Amygdala (tissue), 56 donors: ENCODE measurements around the gene FITM2.
"Not testable (repeated sequence)": the region's sequence is repeated elsewhere in the genome, so short reads cannot be mapped to it uniquely, and the experiment has no call there.

Source experiments
- DNase-seq, 56 donors: peaks; one replicate each; lab custom pipeline; 2025; lab: John Stamatoyannopoulos, UW

FITM2 gene, protein sequence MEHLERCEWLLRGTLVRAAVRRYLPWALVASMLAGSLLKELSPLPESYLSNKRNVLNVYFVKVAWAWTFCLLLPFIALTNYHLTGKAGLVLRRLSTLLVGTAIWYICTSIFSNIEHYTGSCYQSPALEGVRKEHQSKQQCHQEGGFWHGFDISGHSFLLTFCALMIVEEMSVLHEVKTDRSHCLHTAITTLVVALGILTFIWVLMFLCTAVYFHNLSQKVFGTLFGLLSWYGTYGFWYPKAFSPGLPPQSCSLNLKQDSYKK

DNA sequence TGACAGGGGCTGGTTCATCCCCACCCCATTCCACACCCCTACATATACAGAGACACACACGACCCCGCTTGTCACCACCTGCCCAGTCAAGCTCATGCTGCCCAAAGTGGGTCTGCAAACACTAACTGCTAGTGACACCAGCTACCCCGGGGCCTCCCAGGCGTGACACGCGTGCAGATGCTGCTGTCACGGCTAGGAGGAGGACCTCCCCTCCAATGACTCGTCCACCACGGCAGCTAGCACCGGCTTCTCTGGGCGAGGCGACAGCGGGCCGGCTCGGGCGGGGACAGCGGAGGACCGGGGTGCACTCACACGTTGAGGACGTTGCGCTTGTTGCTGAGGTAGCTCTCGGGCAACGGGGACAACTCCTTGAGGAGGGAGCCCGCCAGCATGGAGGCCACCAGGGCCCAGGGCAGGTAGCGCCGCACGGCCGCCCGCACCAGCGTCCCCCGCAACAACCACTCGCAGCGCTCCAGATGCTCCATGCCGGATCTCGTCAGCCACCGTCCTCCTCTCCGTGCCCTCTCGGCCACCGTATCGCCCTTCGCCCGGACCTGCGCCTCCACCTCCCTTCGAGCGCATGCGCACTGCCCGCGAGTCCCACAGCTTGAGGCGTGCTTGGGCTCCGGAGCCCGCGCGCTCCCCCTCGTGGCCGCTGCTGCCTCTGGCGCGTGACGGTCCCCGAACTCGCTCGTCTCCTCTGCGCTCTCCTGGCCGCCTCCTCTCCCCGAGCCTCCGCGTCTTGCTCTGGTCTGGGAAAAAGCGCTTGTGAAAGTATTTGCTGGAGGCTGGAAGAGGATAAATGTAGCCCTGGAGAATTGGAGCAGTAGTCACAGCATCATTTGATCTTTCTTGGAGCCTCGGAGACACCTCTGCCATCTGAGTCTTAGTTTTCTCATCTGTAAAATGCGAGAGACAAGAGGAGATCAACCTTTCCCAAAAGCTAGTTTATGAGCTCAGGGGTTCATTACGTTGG, at the start of gene FITM2:
Gene FITM2 (minus strand): TSS at position 539 of the 976 bp plus-strand sequence. CDS start 54 bp downstream, at position 485.
- peak; percentile 73 to 99 (median 92) for DNase-seq

DNA sequence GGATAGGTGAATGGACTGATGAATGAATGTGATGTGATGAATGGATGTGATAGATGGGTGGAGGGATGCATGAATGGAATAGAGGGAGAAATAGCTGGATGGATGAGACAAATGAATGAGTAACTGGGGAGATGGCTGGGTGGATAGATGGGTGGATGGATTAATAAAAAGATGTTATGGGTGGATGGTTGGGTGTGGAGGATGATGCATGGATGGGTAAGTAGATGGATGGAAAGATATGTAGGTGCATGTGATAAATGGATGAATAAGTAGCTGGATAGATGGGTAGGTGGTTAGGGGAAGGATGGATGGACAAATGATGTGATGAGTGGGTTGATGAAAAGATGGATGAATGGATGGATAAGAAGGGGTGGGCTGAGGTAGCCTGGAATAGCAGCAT, 49.2 kb upstream of the FITM2 start:
- DNase-seq, result no peak

DNA sequence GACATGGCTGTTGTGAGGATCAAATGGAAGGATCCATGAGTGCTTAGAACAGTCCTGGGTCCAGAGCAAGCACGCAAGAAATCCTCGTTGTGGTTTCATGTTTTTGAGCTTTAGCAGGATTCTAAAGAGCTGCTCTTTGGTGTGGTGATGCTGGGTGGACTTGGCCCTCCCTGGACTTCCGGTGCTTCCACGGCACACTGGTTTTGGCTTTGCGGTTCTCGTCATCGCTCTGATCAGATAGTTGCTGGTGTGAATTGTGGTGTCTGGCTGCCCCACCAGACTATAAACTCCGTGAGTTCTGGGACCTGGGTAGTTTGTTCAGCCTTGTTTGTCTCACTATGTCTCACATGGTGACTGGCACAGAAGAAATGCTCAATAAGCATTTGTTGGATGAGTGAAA, 47.8 kb upstream of the FITM2 start:
- no peak for DNase-seq

DNA sequence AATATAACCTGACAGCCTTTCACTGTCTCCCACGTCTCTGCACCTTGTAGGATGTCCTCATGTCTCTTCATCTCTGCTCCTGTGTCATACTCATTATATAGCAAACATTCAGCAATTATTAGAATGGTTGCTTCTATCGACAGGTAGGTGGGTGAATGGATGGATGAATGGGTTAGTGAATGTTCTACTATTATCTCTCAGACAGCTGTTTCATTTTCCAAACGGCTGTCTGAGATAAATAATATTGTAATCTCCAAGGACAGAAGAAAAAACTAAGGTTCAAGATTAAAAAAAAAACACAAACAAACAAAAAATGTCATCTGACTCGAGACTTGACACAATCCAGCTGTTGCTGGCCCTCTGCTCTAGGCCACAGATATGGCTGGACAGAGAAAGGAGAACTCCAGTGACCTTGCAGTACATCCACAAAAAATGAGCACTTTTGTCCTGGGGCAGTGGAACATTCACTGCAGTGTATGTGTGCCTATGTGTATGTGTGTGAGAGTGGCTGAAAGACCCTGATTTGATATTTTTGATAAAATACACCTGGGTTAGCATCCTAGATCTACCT, 46.6 kb upstream of the FITM2 start:
- DNase-seq, result no peak

DNA sequence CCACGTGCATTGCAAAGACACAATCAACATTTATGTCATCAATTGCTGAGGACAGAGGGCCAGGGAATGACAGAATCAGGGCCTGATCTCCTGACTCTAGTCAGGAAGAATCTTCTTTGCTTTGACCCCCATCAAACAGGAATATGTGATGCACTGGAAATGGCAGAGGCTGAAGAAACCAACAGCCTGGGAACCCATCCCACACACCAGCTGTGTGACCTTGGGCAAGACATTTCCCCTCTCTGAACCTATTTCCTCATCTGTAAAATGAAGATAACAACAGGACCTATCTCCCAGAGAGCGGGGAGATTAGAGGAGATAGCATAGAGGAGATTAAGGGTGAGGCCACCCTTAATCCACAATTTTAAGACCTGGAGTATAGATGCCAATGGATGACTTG, 46.0 kb upstream of the FITM2 start:
- no peak for DNase-seq

DNA sequence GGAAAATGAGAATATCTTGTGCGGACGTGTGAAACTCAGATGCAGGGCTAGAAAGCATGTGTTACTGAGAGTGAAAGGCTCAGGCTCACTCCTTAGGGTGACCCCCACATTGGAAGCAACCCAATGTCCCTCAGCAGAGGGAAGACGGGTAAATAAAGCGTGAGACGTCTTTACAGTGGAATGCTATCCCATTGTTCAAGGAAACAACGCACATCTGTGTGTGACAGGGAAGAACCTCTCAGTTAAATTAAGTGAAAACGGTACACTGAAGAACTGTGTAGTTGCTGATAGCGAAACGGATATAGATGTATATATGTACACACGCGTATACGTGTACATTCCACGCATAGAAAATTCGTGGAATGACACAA, 45.3 kb upstream of the FITM2 start:
- DNase-seq, result no peak

DNA sequence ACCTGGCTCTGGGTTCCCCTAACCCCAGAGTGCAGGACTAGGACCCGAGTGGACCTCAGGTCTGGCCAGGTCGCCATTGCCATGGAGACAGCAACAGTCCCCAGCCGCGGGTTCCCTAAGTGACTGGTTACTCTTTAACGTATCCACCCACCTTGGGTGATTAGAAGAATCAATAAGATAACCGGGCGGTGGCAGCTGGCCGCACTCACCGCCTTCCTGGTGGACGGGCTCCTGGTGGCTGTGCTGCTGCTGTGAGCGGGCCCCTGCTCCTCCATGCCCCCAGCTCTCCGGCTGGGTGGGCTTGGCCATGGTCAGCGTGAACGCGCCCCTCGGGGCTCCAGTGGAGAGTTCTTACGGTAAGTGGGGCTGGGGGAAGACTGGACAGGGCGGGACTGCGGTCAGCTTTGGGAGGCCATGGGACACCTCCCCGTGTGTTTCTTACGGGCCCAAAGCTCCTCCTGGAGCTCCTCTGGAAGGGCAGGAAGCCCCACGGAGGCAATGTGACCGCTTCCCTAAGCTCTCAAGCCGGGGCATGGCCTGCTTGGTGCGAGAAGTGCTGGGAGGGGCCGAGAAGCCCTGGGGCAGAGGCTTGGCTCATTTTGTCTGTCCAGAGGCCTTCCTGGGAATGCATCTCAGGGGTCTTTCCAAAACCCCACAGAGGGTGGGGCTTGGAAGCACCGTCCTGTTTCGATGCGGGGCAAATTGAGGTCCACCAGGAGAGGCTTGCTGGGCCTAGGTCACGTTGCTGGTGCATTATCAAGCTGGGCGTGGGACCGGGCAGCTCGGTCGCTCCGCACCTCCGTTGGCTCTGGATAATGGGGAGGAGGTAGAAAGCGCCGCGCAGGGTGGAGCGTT, 44.7 kb upstream of the FITM2 start, which contains the start of gene HNF4A:
Gene HNF4A (plus strand): TSS at position 202 of the 855 bp plus-strand sequence. CDS start 106 bp downstream, at position 308.
- DNase-seq, result no peak

DNA sequence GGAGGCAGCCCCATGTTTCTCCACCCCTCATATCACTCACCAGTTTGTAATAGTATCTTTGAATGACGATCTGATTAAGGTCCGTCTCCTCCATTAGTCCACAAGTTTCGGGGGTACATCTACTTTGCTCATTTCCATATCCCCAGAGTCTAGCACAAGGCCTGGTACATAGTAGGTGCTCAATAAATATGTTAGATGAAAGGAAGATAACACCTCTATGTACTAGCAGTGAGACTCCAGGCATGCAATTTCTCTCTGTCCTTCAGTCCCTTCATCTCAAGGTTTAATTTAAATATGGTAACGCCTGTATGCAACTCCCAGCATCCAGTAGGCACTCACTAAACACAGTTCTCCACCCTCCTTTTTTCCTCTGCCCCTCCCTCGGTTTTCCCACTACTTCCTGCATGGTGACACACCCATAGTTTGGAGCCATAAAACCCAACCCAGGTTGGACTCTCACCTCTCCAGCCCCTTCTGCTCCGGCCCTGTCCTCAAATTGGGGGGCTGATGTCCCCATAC, 44.0 kb upstream of the FITM2 start:
- no peak for DNase-seq

DNA sequence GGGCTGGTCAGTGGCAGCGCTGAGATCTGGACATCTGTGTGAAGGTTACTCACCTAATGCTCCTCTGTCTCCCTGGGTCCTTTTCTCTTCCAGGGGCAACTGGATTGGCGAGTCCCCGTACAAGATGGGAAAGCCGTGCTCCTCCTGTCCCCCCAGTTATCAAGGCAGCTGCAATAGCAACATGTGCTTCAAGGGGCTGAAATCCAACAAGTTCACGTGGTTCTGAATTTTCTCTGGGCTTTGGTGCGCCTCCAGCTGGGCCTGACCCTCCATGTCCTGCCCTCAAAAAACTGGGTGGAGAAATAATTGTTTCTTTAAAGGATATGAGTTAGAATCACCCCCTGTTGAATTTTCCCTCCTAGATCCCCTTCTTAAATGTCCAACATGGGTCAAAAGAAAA, 39.6 kb upstream of the FITM2 start:
- no peak for DNase-seq

DNA sequence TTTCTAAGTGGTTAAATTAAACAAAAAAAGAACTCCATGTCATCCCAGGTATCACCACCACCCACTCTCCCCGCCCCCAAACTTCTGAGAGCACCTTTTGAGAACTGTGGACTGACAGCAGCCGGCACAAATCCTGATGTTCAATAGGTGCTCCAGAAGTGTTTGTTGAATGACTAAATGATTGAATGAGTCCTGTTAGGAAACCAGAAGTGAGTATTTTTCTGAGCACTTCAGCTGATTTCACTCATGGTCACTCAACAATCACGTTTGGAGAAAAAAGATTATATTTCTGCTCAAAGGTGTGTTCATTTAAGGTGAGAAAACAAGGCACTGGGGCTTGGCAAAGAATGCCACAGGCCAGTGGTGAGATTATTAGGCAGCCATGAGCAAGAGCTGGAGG, 38.3 kb upstream of the FITM2 start:
- no peak for DNase-seq

DNA sequence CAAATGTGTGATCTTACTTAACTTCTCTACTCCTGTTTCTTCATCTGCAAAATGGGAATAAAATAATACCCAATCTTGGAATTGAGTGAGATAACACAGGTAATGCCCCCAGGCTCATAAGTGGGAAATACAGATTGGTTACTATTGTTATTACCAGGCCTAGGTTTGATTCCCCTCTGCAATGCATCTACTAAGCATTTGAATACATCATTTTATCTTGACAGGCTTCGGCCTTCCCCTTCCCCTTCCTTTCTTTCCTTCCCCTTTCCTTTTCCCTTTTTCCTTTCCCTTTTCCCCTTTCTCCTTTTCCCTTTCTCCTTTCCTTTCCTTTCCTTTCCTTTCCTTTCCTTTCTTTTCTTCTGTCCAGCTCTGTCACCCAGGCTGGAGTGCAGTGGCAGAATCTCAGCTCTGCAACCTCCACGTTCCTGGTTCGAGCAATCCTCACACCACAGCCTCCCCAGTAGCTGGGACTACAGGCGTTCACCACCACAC, 37.2 kb upstream of the FITM2 start:
- DNase-seq, result no peak

DNA sequence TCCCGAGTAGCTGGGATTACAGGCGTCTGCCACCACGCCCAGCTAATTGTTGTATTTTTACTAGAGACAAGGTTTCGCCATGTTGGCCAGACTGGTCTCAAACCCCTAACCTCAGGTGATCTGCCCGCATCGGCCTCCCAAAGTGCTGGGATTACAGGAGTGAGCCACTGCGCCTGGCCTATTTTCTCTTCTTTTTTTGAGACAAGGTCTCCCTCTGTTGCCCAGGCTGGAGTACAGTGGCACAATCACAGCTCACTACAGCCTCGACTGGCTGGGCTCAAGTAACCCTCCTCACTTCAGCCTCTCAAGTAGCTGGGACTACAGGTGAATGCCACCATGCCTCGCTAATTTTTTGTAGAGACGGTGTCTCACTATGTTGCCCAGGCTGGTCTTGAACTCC, 34.9 kb upstream of the FITM2 start:
- DNase-seq, result not testable (repeated sequence)

DNA sequence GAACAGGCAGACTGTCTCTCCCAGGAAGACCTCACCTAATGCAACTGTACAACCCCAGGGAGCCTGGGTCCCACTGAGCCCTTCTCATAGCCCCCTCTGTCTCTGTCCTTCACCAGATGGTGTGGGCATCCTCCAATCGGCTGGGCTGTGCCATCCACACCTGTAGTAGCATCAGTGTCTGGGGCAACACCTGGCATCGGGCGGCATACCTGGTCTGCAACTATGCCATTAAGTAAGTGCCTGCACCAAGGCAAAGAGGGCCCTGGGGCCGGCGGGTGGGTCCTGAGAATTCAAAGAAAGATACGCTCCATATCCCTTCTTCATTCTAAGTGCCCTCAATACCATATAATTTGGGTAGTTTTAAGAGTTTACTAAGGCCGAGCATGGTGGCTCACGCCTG, 34.1 kb upstream of the FITM2 start:
- no peak for DNase-seq

DNA sequence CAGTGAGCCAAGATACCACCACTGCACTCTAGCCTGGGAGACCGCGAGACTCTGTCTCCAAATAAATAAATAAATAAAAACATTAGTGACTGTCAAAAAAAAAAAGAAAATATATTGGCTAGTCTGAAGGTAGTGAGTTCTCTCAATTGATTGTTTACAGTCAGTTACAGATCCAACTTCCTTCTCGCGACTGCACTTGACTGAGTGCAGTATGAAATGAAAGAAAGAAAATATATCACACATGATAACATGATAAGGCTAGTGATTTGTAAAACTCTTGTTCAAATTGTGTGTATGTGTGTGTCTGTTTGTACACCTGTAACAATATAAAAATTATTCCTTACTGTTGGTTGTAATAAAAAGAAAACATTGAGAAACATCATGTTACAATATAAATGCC, 33.7 kb upstream of the FITM2 start:
- no peak for DNase-seq

DNA sequence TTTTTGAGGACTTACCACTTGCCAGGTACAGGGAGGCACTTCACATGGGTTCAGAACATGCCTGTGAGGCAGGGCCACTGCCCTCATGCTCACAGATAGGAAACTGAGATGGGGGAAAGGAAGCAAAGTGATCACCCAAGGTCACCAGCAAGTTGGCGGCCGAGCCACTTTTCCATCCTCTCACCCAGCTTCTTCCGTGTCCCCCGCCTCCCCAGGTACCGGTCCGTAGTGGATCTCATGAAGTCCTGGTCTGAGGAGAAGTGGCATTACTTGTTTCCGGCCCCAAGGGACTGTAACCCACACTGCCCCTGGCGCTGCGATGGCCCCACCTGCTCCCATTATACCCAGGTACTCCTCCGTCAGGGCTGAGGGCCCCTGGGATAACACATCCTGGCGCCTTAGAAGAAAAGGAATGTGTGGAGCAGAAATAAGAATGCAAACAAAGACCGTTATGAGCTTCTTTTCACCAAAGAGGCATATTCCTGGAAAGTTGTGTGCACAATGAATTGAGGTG, 32.2 kb upstream of the FITM2 start:
- no peak for DNase-seq

DNA sequence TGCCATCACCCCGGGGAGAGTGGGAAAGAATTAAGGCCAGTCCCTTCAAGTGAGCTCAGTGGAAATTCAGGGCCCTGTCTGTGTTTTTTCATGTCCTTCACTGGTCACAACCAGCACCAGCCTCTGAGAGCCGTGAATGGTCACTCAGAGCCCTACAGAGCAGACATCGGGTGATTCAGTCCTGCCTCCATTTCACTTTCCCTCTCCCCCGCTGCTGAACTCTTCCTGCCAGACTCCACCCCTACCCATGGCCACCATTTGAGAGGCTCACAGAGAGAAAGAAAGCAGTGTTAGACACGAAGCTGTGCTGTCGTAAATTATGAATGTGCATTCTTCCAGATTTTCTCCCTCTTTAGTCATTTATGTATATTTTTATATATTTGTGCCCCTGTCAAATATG, 31.2 kb upstream of the FITM2 start:
- no peak for DNase-seq

DNA sequence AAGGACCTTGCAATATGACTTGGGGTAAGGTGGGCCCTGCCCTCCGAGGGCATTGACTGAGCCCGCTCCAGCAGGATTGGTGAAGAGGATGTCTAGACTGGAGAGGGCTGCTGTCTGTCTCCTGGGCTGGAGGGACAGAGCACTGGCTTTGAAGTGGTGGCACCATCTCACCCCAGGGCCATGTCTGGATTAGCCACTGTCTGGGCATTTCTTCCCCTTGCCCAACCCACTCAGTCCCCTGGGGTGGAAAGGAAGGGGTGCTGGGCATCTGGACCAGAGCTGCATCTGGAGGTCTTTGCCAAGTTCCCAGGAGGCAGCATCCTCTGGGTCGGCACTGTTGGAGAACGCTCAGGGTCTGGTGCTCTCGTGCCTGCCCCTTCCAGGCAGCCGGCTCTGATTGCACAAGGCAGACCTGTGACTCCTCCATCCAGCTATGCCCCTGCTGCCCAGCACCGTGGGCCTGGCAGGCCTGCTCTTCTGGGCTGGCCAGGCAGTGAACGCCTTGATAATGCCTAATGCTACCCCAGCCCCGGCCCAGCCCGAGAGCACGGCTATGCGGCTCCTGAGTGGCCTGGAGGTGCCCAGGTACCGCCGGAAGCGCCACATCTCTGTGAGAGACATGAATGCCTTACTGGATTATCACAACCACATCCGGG, 25.9 kb upstream of the FITM2 start, which contains the start of gene R3HDML:
Gene R3HDML (plus strand): TSS at position 319 of the 656 bp plus-strand sequence. CDS start 115 bp downstream, at position 434.
- DNase-seq, result no peak

DNA sequence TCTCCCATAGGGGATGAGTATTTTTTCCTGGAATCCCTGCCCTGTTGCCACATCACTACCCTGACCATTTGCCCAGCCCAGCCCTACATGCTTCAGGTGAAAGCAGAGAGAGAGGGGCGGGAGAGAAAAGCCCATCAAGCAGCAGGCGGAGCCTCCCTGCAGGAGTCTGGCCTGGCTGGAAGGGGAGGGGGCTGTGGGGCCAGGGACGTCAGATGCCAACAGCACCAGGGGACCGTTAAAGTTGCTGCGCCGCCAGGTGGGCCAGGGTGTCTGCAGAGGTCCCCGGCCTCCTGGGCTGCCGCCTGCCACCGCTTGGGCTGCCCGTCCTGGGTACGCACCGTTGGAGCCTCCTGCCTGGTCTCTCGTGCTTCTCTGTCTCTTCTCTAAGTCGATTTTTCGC, 25.1 kb upstream of the FITM2 start:
- DNase-seq, result no peak

DNA sequence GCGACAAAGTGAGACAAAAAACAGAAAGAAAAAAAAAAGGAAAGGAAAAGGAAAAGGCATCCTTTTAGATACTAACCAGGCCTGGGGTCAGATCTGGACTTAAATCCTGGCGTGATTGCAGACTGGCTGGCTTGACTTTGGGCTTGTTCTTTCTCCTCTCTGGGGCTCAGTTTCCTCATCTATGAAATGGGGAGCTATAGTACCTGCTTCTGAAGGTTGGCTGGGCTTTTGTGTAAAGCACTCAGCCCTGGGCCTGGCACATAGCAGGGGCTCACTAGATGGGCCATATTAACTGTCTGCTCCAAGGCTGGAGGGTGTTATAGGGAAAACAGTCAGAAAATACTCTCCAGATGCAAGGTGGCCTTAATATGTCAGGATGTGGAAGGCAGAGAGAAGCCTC, 24.7 kb upstream of the FITM2 start:
- DNase-seq, result no peak
